GM19043 (cell line): ENCODE data around the gene LTBP1.
A peak's percentile ranks its signal among the peaks of the same experiment; 100 is the strongest.

ENCODE experiments used
- ATAC-seq: cut with Tn5 transposase; IDR thresholded peaks from one replicate; pipeline ENCODE4 v1.9.1; 2021; ENCODE audit warnings: low read depth; ENCODE audit not compliant: unreplicated experiment

LTBP1 gene

DNA sequence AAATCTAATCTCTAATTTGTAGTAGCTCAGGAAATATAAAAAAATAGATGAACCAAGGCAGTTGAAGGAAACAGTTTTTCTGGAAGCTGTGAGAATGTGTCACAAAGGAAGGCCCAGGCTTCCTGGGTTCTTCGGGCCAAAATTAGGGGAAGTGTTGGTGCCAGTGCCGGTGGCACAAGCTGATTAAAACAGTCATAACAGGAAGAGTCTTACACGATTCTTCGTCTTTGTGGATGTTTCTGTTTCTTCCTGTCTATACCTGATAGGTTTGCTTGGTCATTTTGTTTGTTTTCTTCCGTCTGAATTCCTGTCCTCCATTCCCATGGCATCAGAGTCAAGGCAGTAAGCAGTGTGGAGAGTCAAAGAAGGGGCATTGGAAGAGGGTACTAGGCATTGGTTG is 294.3 kb downstream of the LTBP1 start:
- ATAC-seq, result no peak

DNA sequence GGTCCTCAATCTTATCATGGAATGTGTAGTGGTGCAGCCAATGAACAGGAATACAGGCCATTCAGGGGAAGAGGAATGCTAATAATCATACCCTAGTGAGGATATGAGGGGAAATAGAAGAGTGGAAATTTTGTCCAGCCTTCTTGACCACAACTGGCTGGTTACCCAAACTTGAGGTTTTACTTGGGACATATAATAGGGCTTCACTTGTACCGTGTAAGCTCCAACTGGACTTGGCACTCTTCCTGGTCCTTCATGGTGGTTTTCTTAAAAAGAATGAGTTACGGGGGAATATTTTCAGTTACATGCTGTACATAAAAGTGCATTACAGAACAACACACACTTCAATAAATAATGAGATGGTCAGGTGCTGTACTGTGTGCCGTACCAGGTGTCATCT is 294.8 kb downstream of the LTBP1 start:
- no peak for ATAC-seq

DNA sequence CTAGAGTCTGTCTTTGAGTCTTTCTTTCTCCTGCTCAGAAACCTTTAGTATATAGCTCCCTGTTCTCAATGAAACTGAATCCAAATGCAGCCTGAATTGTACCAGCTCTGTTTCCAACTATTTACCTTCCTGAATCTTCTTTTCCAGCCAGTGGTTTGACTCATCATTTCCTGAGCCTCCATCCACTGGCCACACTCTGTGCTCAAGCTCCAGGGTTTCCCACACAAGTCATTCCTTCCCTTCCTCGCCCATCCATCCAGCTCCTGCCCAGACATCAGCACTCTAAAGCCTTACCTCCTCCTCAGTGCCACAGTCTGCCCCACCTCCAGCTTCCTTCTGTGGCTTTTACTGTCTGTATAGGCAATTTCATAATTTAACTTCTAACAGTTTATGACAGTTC is 296.1 kb downstream of the LTBP1 start:
- no peak for ATAC-seq

DNA sequence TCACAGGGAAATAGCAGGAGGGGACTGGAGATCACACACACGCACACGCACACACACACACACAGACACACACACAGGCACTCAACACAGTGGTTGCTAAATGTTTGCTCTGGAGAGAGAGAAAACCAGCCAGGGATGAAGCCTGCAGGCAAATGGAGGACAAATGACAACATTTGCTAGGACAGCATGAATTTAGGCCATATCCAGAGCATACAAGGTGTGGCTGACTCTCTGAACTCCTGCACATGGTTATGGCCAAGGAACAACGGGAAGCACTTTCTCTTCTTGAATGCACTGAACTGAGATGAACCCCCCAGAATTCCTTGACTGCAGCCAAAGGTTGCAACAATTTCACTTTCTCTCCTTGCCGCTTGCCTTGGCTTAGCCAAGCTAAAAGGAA is 299.7 kb downstream of the LTBP1 start:
- ATAC-seq, result no peak

DNA sequence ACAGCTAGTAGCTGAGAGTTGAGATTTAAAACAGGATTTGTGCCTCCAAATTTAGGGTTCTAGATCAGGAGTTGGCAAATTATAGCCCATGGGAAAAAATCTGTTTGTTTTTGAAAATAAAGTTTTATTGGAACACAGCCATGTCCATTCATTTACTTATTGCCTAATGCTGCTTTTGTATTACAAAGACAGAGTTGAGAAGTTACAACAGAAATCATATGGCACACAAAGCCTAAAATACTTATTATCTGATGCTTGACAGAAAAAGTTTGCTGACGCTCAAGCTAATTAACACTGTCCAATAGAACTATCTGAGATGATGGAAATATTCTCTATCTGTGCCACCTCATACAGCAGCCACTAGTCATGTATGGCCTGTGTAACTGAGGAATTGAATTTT is 300.6 kb downstream of the LTBP1 start:
- no peak for ATAC-seq

DNA sequence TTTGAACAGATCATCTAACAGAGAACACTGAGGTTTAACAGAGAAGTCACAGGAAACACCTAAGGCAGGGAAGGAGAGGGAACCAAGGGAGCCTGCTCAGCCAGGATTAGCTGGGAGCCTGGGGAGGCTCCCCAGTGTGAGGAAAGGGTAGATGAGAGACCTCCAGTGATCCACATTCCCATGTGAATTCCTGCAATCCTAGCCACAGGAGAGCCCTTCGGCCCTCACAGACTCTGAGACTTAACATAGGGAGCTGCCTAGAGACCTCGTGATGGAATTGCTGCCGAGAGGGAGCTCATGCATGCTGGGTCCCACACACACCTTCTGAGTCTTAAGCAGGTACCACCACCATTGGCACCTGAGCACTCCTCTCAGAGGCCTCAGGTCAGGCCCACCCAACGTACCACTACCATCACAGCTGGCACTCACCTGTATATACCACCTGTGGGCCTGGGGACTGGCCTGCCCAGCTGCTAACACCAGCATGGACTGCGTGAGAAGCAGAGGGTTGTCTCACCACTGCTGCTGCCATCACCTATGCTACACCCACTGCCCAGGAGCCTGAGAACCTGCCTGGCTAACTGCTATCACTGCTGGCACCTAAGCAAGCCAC is 303.8 kb downstream of the LTBP1 start:
- no peak for ATAC-seq

DNA sequence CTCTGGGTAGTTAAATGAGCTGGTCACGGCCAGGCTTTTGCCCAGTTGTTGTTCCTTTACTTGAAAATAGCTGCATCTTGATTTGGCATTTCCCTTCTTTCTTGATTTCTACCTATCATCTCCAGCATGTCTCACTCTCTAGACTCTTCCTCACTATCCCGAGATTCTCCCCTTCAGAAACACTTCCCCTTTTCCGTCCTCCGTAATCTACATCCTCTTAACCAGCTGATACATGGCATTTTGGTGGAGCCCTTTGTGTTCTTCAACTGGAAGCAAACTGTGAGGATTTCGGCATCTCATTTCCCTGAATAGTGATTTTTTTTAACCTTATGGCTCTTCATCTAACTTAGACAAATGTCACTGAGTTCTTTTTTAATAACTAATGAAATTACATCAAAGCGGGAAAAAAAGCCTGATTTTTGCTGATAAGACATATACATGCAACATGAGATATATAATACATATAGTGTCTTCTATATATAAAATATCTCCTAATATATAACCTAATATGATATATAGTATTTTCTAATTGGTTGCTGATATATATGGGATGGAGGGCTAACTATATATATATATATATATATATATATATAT is 309.5 kb downstream of the LTBP1 start:
- no peak for ATAC-seq

DNA sequence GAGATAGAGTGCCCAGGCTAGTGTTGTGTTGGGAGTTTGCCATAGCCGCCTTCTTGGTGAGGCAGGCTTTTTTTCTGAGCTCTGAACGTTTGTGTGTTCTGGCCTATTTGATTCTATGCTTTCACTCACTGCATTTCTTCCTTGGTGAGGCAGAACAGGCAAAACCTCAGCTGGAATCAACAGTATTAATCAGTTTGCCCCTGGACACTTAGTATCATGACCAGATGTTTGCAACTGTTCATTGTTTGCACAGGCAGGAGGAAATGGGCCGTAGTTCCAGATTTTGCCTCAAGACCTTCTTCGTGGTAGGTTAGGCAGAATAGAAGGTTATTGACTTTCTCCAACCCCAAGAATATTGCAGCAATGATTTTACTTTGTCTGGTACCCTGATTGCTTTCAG is 311.6 kb downstream of the LTBP1 start:
- no peak for ATAC-seq

DNA sequence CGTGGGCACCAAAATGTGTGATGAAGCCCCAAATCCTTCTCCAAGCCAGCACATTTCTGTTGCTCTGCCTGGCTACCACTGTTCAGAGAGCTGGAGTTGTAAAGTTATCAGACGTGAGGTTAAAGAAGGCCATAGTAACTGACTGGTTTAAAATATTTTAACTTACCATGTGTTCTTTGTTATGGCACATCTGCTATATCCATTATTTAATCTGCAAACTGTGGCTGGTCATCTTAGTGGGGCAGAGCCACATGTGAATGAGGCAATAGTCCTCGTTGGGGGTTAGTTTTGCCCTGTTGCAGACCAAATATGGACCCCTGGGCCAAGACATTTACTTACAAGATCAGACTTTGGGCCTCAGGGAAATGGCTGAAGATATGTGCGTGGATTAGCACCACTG is 315.3 kb downstream of the LTBP1 start:
- ATAC-seq, result no peak

DNA sequence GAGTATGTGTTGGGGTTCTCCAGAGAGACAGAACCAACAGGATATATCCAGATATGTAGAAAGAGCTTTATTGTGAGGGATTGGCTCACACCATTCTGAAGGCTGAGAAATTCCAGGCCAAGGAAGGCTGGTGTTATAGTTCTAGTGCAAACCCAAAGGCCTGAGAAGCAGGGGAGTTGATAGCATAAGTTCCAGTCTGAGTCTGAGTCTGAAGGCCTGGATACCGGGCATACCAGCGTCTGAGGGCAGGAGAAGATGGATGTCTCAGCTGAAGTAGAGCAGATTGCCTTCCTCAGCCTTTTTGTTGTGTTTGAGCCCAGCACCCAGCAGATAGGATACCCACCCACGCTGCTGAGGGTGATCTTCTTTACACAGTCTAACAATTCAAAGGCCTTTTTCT is 318.0 kb downstream of the LTBP1 start:
- ATAC-seq, result no peak

DNA sequence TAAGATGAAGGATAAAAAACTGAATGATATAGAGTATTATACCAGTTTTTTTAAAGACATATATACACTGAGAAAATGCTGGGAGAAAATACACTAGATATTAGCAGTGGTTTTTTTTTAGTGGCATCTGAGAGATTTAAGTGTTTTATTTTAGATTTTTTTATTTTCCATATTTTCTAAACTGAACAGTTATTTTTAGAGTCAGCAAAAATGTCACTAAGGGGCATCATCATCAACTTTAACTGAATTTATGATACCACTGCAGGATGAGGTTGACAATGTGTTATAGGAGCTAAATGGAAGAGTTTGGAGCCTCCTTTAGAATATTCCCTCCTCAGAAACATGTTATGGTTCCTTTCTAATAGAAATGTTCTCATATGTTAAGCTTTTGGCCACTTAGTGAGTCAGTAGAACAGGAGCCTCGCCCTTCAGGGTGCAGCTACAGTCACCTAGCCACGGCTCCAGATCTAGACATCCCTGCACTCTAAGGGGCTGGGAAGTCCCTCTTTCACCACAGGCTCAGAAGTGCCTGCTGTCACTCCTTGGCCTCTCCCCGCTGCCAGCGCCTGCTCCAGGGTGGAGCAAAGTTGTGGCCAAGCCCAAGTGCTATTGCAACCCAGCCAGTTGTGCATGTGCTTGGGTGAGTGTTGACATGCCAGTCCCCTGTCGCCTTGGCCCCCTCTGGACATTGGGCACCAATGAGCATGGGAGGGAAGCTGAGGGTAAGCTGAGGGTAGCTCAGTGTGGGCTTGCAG is 319.0 kb downstream of the LTBP1 start:
- ATAC-seq, result no peak

DNA sequence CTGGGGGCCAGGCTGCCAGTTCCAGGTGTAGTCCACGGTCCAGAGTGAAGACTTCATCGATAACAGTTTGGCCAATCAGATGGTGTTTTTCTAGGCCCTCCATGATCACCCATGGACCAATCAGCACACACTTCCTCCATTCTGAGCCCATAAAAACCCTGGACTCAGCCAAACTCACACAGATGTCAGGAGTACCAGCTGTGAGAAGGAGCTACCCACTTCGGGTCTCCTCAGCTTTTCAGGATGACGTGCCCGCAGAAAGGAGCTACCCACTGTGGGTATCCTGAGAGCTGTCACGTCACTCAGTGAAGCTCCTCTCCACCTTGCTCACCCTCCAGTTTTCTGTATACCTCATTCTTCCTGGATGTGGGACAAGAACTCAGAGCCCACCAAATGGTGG is 319.7 kb downstream of the LTBP1 start:
- ATAC-seq, result no peak

DNA sequence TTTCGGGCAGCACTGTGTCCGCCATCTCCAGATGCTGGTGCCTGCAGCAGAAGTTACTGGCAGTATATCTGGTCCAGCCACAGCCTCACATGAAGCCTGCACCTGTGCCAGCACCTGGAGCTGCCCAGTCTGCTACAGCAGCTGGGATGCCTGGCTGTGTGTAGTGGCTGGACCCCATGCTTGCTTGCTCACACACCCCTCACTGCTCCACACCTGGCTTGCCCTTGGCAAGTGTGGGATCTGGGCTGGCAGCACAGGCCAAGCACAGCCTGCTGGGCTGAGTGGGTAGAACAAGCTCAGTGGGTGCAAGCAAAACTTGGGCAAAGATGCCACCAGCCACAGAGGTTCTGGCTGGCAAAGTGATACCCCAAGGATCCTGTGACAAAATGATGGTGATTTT is 320.3 kb downstream of the LTBP1 start:
- ATAC-seq, result no peak

DNA sequence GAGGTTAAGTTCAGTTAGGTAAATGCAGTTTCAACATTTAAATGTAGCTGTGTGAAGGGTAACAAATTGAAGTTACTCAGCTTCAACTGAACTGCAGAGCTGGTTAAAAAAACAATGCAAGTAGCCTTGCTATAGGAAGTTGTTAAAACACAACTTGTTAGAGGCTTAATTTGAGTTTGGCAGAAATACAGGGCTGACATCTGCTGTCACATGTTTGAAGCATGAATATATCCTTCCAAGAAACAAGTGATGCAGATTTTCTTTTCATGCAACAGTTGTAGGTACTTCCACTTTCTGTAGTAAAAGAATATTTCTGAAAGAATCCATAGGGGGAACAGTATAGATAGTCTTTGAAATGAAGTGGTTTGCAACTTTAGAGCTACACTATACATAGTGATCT is 321.0 kb downstream of the LTBP1 start:
- ATAC-seq, result no peak

DNA sequence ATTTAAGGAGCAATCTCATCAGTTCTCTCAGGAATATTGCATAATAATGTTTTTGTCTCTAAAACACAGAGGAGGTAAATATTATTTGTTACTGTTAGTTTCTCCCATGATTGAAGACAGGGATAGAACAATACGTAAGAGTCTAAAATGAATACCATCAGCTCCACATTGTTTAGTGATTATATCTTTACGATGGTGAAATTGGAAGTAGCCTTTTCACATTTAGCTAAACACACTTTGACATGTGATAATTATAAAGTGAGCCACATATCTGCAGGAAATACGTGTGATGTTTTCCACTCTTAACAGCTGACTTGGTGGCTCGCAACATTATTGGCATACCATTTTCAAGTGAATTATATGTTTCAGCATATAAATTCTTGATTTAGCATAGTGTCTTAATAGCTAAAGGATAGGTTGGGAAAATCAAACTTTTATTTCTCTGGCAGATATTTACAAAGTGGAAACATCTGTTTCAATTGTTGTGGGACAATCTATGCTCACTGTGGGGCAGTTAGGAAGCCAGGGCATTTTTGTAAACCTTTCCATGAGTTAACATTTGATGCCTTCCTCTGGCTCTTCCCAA is 321.6 kb downstream of the LTBP1 start:
- ATAC-seq, result no peak

DNA sequence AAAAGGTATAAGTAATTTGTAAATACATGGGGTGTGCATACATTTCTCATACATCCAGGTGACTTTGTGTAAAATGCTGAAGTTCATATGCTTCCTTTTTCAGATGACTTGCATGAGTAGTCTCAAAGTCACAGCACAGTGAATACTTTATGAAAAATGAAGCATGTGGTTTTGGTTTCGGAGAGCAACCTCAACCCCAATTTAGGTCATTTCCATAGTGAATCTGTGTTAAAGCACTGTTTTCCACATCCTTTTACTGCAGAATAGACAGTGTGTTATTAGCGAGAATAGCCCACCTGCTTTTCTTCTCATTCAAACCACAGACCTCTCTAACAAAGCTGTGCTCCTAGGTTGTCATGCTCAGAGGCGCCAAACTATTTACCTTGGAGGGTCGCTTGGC is 325.2 kb downstream of the LTBP1 start:
- ATAC-seq, result peak; percentile 96

DNA sequence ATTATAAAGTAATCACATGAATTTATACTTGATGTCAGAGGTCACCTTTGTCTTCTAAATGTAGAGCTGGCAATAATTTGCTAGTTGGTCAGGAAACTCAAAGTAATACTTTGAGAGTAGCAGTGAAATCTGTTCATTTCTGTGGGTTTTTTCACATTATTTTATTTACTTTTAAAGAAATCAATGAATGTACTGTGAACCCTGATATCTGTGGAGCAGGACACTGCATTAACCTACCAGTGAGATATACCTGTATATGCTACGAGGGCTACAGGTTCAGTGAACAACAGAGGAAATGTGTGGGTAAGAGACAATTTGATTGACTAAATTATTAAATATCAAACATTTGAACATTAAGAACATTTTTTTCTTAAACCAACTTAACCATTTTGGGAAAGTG is 326.7 kb downstream of the LTBP1 start:
- no peak for ATAC-seq

DNA sequence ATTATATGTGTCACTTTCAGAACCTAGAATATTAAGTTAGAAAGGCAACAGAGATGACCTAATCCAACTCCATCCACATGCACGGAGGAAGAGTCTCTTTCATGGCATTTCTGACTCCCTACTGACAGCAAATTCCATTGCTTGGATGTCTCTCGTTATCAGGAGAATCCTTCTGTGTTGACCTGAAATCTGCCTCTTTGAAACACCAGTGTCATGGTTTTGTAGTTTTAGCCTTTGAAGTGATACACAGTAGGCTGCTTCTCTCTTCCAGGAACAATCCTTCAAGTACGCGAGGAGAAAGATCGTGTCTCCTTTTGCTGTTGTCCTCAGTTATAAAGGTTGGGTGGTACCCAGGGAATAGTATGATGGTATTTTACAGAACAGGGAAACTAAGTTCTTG is 327.8 kb downstream of the LTBP1 start:
- no peak for ATAC-seq

DNA sequence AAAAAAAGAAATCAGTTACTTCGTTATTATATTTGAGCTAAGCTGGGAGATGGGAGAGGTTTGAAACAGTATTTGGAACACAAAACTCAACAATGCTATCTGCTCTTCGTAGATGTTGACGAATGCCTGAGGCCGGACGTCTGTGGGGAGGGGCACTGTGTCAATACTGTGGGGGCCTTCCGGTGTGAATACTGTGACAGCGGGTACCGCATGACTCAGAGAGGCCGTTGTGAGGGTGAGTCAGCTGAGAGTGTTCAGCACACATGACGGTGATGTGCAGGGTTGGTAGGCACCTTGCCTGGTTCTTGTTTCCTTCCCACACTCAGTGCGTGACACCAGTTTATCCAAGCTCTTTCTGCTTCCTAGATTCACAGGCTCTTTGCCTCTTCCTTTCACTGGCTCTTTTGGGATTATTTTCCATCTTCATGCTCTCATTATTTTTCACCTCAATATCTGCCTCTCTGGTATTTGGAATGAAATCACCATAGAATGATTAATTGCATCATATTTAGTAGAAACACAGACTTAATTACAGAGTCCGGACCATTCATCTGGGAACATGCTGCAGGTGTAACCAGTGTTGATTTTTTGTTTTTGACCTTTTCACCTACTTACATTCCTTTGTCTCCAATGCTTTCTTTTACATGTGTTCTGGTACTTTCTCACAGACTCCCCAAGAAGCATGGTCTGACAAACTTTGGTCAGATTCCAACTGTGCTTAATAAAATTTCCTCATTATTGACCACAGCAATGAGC is 329.1 kb downstream of the LTBP1 start:
- no peak for ATAC-seq

DNA sequence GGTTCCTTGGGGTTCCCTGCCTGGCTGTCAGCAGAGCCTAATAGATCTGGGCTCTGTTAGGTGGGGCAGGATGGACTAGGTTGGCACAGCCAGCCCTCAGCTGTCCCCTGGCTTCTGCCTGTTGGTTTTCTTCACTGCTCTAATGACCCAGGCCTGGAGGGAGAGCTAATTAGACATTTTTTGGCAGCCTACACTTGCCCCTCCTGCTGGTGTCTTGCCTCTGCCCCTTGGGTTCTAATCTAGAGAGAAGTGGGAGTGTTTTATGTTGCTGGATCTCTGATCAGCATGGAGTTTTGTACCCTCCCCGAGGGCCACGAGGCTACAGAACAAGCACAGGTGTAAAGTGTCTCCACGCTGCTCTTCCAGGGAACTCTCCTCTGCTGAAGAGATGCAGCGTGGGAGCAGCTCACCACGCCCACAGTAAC is 330.3 kb downstream of the LTBP1 start:
- ATAC-seq, result no peak
